Activated B cell treated with CpG ODN at 0.5 μM for 24 hours (primary cell): ENCODE measurements around the gene SLBP. TPM values are rescaled to one million over a fixed set of nuclear protein-coding genes. Genes with fewer than 3 reads are reported as not detected.

Source experiments
- ATAC-seq: fragments of 200-7000 bp; cut with Tn5 transposase; one replicate; pipeline ENCODE4 v1.10.0; 2021; ENCODE audit warnings: low read depth, mild to moderate bottlenecking, moderate library complexity
- CTCF ChIA-PET: fragments of 350-600 bp; sonication (Branson Sonifier 250); formaldehyde crosslinking; loops from one replicate; lab custom pipeline; 2021; ENCODE audit warnings: antibody characterized with exemption; lab: Charles Lee
- POLR2A ChIA-PET: fragments of 350-600 bp; sonication (Branson Sonifier 250); formaldehyde crosslinking; loops from one replicate; lab custom pipeline; 2021; ENCODE audit warnings: antibody characterized with exemption; lab: Charles Lee
- DNase-seq: peaks from one replicate; pipeline ENCODE4 v3.0.0; 2022
- H3K27ac Mint-ChIP-seq: one replicate; pipeline ENCODE4 v1.8.0; 2020; ENCODE audit warnings: mixed read lengths
- H3K27me3 Mint-ChIP-seq: one replicate; pipeline ENCODE4 v1.8.0; 2021; ENCODE audit warnings: mixed read lengths
- H3K36me3 Mint-ChIP-seq: one replicate; pipeline ENCODE4 v1.8.0; 2021; ENCODE audit warnings: low read depth, mixed read lengths
- H3K4me1 Mint-ChIP-seq: one replicate; pipeline ENCODE4 v1.8.0; 2021; ENCODE audit warnings: mixed read lengths
- H3K4me3 Mint-ChIP-seq: one replicate; pipeline ENCODE4 v1.8.0; 2020; ENCODE audit warnings: mild to moderate bottlenecking, mixed read lengths
- H3K9me3 Mint-ChIP-seq: one replicate; pipeline ENCODE4 v1.8.0; 2020; ENCODE audit warnings: mixed read lengths
- CTCF ChIP-seq: fragments of 200-600 bp; IDR thresholded peaks from one replicate; pipeline ENCODE4 v1.8.0; 2022; ENCODE audit warnings: antibody characterized with exemption, mild to moderate bottlenecking
- intact Hi-C: fragments of 100-400 bp; cut with micrococcal nuclease; formaldehyde crosslinking; loops from one replicate; pipeline ENCODE4 v1.15.1; 2024
- total RNA-seq: library from RNA; stranded (reverse); gene quantifications from 2 replicates; pipeline ENCODE4 v1.2.3, GENCODE V29; 2022

SLBP gene
- total RNA-seq, 1 donor from 2014 or later: 34.0 TPM

GRCh38 chr4:1683261-1683735 lies 28.8 kb downstream of the SLBP start:
- POLR2A ChIA-PET: interaction anchor here (1.0 to 1.4 kb wide), 2 partner anchors 29 to 38 kb away, joined by 3 to 5 read pairs; partner anchors contain the start of genes SLBP, TACC3 and TMEM129
- DNase-seq (no peak), ATAC-seq (no peak)
- H3K4me3 Mint-ChIP-seq: peak overlapping the region; percentile 86
- peaks cover 10% of the 10 kb centered on the region for H3K4me1 Mint-ChIP-seq
- CTCF ChIA-PET: interaction anchor here (2.8 kb wide), 1 partner anchor 10 kb away, joined by 8 read pairs; no protein-coding TSS in a partner anchor
- H3K9me3 Mint-ChIP-seq: no peaks in the 10 kb centered on the region
- no peaks in the 10 kb centered on the region for H3K27me3 Mint-ChIP-seq
- intact Hi-C loops: loop anchor here (10.0 kb wide), 1 partner anchor 1348 kb away; the partner anchor contains the start of gene ZNF141
- peak overlapping the region; percentile 69 for H3K27ac Mint-ChIP-seq
- no peak for TF ChIP-seq CTCF
- H3K36me3 Mint-ChIP-seq: no peaks in the 10 kb centered on the region

- Mint-ChIP-seq H3K27me3 (no peaks in the 10 kb centered on the region), H3K4me3 (peak overlapping the region; percentile 86), H3K27ac (peak overlapping the region; percentile 69), H3K9me3 (no peaks in the 10 kb centered on the region), H3K36me3 (no peaks in the 10 kb centered on the region), H3K4me1 (peaks cover 10% of the 10 kb centered on the region)
- intact Hi-C loops: loop anchor here (10.0 kb wide), 1 partner anchor 1348 kb away; the partner anchor contains the start of gene ZNF141
- CTCF ChIA-PET: interaction anchor here (2.8 kb wide), 1 partner anchor 10 kb away, joined by 8 read pairs; no protein-coding TSS in a partner anchor
- ATAC-seq (no peak), DNase-seq (no peak)
- TF ChIP-seq CTCF: no peak
- POLR2A ChIA-PET: interaction anchor here (1.0 to 1.4 kb wide), 2 partner anchors 30 to 39 kb away, joined by 3 to 5 read pairs; partner anchors contain the start of genes SLBP, TACC3 and TMEM129
Measured at GRCh38 chr4:1682860-1683259, 29.3 kb downstream of the SLBP start.

GRCh38 chr4:1678244-1678643 lies 33.9 kb downstream of the SLBP start:
- intact Hi-C loops: no loop called here
- Mint-ChIP-seq H3K4me1 (peaks cover 6% of the 10 kb centered on the region), H3K27ac (no peak overlapping the region), H3K4me3 (no peak overlapping the region), H3K27me3 (no peaks in the 10 kb centered on the region), H3K36me3 (no peaks in the 10 kb centered on the region), H3K9me3 (no peaks in the 10 kb centered on the region)
- DNase-seq: no peak
- ChIA-PET POLR2A (no interaction called here), CTCF (no interaction called here)
- TF ChIP-seq CTCF: no peak
- ATAC-seq: no peak

- intact Hi-C loops: no loop called here
- ChIA-PET CTCF (no interaction called here), POLR2A (no interaction called here)
- DNase-seq: no peak
- H3K9me3 Mint-ChIP-seq: no peaks in the 10 kb centered on the region
- H3K4me3 Mint-ChIP-seq: no peak overlapping the region
- no peak for TF ChIP-seq CTCF
- no peaks in the 10 kb centered on the region for H3K27me3 Mint-ChIP-seq
- H3K27ac Mint-ChIP-seq: no peak overlapping the region
- H3K4me1 Mint-ChIP-seq: no peaks in the 10 kb centered on the region
- no peaks in the 10 kb centered on the region for H3K36me3 Mint-ChIP-seq
- ATAC-seq: no peak
Measured at GRCh38 chr4:1676605-1677525, 35.3 kb downstream of the SLBP start.

- DNase-seq (no peak), ATAC-seq (no peak)
- no peak for TF ChIP-seq CTCF
- Mint-ChIP-seq H3K27ac (no peak overlapping the region), H3K4me3 (no peak overlapping the region), H3K36me3 (no peaks in the 10 kb centered on the region), H3K4me1 (no peaks in the 10 kb centered on the region), H3K27me3 (no peaks in the 10 kb centered on the region), H3K9me3 (no peaks in the 10 kb centered on the region)
- intact Hi-C loops: no loop called here
- ChIA-PET CTCF (no interaction called here), POLR2A (no interaction called here)
Measured at GRCh38 chr4:1675802-1676137, 36.3 kb downstream of the SLBP start.
